Testis (tissue), 2 donors: ENCODE data around the gene CCDC51.

Experiments used
- CTCF ChIP-seq, 3 experiments: fragments of 450-650 bp in 2 of 3; fragments of 200-600 bp in 1 of 3; sonication (generic) in 1 of 3; IDR thresholded peaks; one replicate each; pipeline ENCODE4 v1.5.1; 2016 to 2019; ENCODE audit warnings: antibody characterized with exemption in 3 of 3, mild to moderate bottlenecking in 2 of 3, moderate library complexity in 1 of 3
- POLR2A ChIP-seq: fragments of 450-650 bp; IDR thresholded peaks from one replicate; pipeline ENCODE4 v1.6.1; 2017; ENCODE audit warnings: antibody characterized with exemption, mild to moderate bottlenecking, moderate library complexity

- TF ChIP-seq CTCF (IDR thresholded peaks at IDR 0.05) (no peak), POLR2A (no peak)
These were observed 39.0 kb upstream of the CCDC51 start for GRCh38 chr3:48478626-48479555.
